DMS 273 treated with DMSO at 0.1 percent for 48 hours (cell line): Measurements from ENCODE around the gene IL16.
"Not testable (repeated sequence)": the region's sequence is repeated elsewhere in the genome, so short reads cannot be mapped to it uniquely, and the experiment has no call there.

Source experiments
- DNase-seq: peaks from one replicate; lab custom pipeline; 2025; lab: John Stamatoyannopoulos, UW

IL16 gene

DNA sequence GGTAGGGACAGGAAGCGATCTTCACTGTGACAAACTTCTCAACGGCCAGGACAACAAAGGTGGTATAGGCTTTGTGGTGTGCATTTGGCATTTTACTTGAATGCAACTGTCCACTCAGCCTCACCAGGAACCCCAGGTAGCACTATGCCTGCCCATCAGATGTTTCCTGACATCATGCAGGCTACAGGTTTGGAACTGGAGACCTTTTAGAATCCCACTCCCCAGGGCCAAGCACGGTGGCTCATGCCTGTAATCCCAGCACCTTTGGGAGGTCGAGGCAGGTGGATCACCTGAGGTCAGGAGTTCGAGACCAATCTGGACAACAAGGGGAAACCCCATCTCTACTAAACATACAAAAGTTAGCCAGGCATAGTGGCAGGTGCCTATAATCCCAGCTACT lies 117.7 kb downstream of the IL16 start:
- no peak for DNase-seq

DNA sequence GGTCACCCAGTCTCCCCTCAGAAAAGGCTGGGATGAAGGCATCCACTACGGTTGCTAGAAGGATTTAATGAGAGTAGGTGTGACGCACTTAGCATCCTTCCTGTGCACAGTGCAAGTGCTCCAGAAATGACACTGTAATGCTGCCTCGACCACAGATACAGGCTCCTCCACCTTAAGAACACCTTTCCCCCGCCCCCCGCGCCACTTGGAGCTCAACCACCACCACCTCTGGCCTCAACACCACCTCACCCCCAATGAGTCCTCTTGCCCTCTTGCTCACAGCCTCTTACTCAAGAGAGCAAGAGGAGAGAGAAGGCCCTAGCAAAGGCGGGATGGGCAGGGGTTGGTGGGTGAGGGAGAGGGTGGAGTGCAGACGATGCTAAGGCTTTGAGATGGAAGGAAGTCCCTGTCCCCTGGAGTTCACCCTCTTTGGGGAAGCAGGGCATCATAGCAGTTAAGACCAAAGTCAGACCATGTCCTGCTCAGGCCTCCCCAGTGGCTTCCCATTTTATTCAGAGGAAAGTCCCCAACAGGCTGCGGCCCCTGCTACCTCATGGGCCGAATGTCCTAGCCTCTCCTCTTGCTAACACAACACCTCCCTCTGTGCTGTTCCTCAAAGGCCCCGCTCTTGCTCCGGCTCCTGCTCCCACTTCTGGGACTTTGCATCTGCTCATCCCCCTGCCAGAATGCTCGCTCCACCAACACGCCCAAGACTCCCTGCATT lies 118.9 kb downstream of the IL16 start:
- DNase-seq = no peak

DNA sequence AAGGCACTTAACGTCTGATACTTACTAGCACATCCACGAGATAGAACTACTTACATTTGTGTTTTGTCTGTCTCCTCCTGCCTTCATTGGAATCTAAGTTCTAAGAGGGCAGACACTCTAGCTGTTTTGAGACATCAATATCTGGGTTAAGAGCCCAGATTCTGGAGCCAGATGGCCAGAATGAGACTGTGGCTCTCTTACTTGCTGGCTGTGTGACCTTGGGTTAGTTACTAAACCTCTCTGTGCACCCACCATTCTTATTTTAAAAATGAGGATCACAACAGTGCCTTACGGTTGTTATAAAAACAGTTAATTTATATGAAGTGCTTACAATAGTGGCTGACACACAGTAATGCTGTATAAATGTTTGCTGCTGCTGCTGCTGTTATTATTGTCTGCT lies 119.6 kb downstream of the IL16 start:
- DNase-seq = no peak

DNA sequence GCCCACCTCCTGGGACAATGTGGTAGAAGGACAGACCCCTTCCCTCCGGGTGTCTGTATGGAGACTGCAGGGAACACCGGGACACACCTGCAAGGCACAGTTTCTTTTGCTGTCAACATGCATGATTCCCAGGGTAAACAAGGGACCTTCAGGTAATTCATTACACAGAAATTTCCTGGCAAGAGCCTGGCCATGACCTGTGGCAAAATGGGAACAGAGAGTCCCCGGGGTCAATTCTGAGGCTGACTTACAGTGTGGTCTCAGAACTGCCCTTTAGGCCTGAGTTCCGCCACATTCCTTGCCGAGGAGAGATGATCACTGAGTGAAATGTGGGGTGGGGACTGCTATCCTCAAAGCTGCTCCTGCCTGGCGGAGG lies 121.0 kb downstream of the IL16 start:
- DNase-seq = no peak

DNA sequence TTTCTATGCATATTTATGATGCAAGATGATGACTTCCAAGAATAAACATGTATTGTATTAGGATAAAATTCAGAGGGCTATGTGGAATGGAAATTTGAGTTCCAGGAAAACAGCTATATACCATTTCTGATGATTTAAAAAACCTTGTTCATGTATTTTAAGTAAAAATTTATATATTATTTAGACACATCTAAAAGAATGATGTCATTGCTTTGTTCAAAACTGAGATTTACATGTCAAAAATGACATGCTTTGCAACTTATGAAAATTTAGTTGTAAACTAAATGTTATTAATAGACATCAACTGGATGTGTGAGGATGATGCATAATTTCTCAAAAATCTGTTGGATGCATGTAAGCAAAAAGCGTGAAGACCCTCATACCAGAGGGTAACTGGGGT lies 125.0 kb downstream of the IL16 start:
- DNase-seq = no peak

DNA sequence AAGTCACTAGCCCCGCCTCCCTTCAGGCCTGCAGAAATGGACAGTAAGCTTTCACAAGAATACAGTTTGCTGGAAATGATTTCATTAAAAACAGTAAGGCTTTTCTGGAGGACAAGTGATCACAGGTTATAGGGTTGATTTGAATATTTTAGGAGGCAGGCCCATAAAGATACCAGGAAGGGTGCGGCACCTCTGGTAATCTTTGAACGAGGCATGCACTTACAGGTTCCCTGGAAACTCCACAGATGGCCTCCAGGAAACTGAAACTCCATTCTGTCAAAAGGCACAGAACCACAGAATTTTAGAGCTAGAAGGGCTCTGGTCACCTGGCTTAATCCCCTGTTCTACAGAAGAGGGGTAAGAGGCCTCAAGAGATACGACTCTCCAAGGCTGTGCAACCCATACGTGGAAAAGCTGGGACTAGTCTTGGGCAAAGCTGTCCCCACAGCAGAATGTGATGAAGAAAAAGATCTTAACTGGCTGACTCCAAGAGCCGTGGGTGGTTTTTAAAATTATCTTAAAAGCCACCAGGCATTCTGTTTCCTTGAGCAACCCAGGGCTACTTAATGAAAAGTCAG lies 126.1 kb downstream of the IL16 start:
- DNase-seq = no peak

DNA sequence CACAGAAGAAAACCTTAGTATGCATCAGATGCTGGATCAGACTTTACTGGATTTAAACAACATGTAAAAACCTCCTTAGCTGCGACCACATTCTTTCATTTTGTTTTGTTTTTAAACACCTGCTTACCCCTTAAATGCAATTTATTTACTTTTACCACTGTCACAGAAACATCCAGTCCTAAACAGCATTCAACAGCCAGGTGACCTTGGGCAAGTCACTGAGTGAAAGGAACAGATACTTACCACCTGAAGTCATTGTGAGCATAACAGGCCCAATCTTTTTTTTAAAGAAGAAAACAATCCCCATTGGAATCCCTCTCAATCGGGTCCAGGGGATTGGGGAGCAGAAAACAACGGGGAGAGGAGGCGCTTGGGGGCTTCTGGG lies 126.9 kb downstream of the IL16 start:
- DNase-seq = no peak

DNA sequence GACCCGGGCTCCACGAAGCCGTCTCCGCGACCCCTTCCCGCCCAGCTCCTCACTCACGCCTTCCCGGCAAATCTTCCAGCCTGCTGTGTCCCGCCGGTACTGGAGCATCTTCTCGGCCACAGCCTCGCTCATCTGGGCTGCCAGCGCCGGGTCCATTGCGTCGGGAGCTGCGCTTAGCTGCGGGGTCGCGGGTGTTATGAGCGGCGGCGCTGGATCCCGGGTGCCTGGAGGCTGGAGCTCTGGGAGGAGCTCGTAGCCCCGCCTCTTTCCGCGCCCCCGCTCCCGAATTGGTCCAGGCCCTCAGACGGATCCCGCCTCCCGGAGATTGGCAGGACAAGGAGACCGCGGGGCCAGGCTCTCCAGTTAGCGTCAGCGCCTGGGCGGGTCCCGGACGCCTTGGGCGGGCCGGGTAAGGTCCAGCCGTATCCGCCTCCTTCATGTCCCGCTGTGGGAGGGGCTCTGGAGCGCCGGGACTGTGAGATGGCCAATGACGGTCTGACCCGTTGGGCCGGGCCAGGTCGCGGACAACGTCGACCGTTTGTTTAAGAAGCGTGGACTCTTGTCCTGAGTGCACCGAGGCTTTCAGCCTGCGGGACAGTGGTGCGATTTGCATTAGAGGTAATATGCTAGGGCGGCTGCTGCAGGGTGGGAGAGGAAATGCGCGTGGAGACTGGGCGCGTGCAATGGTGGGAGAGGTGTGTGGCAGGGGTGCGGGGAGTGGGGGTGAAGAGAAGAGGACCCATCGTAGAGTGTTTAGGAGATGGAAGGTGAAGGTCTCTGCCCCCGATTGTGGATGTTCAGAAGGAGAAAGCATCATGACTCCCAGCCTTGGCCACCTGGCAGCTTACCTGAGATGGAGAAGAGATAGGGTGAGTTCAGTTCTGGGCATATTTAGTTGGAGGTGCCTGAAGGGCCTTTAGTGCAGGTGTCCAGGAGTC lies 127.5 kb downstream of the IL16 start, which contains the start of gene STARD5:
TSS of gene STARD5 (minus strand) at position 198 of the 938 bp plus-strand sequence. CDS start at position 156, 42 bp downstream.
- DNase-seq = peak; percentile 69

DNA sequence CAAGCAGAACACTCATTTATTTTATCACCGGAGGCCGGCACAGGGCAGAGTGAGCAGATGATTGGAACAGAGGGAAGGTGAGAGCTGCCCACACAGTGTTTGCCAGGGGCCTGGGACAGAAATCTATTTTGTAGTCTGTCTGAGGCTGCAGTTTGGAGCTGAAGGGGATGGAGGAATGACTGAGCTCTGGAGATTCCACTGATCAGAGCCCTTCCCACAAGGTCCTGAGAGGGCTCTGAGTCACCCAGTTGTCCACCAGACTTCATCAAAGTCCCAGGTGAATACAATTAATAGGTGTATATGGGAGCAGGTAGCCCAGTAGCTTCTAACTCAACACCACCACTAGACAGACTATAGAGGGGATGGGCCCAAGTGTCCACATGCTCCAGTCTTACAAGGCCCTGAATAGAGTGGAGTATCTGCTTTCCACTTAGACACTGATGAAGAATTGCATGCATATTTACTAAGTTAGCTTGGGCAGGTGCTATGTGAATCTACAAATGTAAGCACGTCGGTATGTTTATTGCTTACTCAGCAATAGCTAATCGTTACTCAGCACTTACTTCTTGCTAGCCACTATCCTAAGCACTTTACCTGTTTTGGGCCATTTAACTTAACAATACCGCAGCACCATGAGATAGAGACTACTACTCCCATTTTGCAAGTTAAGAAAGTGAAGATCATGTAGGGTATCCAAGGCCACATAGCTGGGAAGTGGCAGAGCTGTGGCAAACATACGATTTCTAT lies 130.0 kb downstream of the IL16 start:
- no peak for DNase-seq

DNA sequence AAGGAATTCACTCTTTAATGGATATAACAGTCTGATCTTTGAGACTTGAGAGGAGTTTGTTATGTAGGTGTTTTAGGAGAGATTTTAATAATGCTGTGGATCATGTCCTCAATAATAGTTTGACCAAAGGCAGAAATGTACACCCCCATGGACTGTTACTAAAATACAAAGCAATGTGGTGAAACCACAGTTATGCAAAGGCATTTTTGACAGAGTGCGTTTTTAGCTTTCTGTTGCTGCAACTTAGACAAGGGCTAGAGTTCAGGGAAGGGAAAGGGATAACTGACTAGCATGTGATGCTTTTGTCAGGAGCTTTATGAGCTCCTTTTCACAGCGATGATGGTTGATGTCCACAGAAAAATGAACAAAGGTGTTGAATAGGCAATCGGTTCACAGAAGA lies 130.8 kb downstream of the IL16 start:
- DNase-seq = no peak

DNA sequence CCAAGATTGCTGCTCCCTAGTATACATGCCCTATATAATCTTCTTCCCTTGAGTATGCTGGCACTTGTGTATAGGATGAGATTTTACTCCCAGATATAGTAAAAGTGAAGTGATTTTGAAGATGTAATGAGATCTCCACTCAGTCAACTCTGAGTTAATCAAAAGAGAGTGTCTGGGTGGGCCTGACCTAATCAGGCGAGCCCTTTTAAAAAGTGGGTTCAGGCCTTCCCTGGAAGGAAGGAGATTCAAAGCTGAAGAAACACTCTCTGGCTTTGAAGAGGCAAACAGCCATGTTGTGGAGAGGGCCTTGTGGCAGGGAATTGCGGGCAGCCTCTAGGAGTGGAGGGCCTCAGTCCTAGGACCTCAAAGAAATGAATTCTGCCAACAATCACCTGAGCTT lies 132.8 kb downstream of the IL16 start:
- no peak for DNase-seq

DNA sequence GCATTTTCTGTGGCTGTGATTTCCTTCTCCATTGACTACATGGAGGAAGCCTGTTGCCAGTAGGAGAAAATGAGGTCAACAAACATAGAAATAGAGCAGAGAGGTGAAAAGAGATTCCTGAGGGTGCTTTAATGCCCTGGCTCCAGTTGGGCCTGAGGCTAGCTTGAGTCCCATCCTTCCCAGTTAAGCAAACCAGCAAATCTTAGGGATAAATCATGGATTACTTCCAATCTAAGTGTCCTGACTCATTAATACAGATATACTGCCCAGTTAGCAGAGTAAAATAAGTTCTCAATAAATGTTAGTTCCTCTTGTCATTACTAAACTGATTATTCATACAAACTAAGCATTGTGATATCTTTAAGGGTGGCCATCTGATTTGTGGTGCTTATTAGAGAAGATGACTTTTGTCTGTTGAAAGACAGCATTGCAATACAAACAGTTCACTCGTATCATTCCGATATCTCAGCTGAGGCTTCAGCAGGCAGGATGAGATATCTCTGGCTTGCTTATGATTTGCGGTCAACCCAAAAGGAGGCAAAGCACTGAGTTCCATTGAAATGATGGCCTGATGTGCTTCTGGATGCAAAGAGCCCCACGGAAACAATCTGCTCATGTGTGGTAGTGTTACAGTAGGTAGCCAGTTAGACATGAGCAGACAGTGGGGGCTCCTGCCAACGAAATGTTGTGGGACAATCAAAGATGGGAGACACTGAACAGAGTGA lies 133.8 kb downstream of the IL16 start:
- no peak for DNase-seq

DNA sequence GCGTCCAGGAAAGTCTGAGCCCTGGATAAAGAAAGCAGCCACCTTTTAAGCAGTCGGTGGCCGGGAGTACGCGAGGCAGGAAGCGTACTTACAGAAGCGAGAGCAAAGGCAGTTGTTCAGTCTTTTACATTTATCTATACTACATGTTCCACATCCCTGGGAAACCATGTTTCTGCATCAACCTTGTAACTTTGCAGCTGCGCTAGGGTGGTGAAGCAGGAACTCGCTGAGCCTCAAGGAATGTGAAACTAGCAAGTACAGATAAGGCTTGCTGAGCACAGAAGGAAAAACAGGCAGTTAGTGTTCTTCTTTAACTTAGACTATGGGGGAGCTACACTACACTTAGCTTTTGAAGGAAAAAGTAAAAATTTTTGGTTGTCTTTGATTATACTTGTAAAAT lies 134.5 kb downstream of the IL16 start:
- not testable (repeated sequence) for DNase-seq

DNA sequence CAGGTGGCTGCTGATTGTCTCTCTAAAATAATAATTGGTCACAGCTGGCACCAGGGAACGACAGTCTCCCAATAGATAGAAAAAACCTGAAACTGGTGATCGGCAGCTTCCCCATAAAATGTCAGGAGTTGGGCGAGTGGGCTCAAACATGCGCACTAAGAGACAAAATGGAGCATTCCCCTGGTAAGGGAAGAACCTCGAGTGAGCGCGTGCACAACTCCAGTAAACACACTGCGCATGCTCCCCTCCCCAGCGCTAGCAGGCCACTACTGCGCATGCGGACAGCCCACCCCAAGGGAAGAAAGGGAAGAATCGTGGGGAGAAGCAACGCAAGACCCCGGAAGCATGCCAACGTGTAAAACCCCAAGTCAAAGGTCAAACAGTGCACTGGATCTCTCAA lies 134.9 kb downstream of the IL16 start:
- no peak for DNase-seq

DNA sequence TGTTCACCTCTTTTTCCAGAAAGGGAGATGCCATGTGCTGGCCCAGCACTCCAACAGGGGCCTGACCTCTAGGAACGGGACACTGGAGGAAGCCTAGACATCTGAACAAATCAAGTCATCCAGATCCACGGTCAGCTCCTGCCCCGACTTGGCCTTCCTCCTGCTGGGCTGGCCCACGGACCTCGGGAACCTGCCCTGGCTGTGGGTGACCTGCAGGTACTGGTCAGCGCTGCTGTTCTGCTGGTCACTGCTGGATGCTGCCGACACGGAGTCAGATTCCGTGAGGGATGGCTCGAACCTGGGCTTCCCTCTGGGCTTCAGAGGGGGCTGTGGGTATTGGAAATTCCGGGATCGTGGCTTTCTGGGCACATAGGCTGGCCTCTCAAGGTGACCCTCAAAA lies 135.6 kb downstream of the IL16 start:
- DNase-seq = no peak

DNA sequence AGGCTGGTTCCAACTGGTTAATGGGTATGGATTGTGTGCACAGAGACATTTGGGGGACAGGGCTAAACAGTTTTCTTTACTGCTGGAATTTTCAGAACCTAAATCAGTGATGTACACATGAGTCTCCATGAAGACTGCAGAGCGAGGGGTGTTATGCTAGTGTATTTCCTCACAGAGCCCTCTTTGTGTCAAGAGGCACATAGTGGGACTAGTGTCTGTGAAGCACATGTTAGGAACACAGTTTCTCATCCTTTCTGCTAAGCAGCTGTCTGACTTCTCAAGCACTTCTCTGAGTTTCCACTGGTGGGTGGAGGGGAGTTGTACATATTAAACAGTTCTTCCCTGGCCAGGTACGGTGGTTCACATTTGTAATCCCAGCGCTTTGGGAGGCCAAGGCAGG lies 136.7 kb downstream of the IL16 start:
- DNase-seq = no peak

DNA sequence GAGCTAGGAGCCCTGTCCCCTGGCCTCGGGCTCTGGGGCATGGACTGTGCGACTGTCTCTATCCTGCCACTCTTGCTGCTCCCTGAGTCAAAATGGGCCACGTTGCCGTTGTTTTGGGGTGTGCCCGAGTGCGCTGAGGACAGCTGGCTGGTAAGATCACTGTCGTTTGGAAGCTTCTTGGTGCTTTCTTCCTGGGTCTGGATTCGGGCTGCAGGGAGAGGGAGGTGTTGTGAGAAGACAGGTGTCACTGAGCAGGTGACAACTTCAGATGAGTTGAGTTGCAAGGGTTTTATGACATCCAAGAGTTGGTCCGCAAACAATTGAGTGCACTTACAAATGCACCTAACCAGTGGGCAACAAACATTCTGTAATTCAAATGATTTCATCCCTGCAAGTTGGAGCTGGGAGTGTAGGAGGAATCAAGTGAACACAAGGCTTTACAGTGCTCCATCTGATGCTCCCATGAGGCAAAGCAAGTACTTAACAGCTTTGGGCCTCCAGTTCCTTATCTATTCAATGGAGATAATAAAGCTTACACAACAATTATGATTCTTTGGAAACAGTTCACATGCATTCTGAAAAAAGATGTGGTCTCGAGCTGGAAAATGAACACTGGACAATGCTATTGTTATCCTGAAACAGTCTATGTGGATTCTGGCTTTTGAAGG lies 138.2 kb downstream of the IL16 start:
- DNase-seq = no peak

DNA sequence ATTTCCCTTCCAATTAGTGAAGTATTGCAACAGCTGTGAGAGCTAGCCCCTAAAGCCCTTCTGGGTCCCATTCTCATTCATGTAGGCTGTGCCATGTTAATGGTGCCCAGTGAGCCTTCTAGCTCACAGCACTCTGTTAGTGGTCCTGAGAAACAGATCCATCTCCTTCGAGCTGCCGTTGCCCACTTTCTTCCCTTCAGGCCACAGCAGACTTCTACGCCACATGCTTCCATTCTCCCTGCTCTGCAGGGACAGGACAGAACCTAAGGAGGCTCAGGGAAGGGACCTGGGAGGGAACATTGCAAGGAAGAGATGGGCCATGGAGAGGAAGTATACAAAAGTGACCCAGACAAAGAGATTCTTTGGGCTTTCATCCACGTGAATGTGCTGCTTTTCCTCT lies 139.0 kb downstream of the IL16 start:
- DNase-seq = no peak

DNA sequence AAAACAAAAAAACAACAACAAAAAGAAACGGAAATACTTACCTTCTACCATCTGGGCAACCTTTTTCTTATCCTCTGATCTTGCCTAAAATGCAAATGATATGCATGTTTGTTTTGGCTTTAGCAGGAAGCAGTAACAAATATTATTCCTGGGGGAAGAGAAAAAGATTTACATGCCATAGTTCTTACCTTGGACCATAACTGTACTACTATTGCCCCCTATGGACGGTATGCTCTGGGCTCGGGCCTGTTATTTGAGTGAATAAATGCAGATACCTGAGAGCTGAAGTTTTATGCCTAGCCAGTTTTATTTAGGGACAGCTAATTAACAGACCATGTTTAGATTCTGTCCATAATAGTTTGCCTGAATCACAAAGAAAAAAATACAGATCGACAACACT lies 139.9 kb downstream of the IL16 start:
- no peak for DNase-seq

DNA sequence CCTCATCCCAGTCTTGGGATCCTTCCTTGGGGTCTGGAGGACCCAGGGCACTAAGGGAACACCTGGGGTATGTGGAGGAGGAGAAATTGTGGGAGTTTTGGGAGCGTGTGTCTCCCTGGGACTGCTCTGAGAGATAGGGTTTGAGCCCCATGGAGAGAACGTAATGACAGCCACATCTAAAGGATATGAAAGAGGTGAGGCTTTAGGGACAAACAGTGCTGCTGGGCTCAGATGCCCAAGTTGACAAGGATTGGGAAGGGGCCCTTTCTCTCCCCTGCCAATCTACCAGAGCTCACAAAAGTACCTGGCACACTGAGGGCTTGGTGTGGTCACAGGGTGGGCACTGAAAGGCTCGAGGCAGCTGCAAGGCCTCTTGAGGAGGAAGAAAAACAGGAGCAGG lies 140.6 kb downstream of the IL16 start:
- DNase-seq = no peak

DNA sequence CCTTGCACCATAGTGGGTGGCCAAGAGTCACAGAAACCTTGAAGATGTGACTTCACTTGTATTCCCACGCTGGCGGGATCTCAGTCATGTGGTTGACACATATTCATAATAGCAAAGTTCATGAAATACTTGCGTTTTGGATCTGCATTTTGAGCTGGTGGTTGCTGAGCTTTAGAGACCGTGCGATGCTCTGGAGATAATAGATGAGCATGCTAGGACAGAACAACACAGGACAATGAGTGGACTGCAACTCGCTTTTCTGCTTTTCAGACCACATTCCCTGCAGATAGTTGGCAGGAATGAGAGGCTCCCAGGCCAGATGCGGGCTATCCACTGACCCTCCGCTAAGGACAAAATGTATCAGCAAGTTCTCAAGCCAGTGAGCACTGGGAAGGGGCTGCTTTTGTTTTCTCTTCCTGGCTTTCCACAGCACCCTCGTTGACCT lies 141.1 kb downstream of the IL16 start:
- no peak for DNase-seq
